Thoracic aorta (tissue), 2 donors: ENCODE measurements around the gene CLBA1. TPM values are rescaled to one million over a fixed set of nuclear protein-coding genes. Genes with fewer than 3 reads are reported as not detected.
"Not testable (repeated sequence)": the region's sequence is repeated elsewhere in the genome, so short reads cannot be mapped to it uniquely, and the experiment has no call there.

Experiments
- ATAC-seq: fragments of 150-250 bp; one replicate; pipeline ENCODE4 v1.8.0; 2017; ENCODE audit warnings: low read depth; ENCODE audit not compliant: insufficient number of reproducible peaks, low FRiP score
- DNase-seq: peaks from one replicate; pipeline ENCODE4 v3.0.0-alpha.2; 2020; ENCODE audit warnings: low spot score
- H3K27ac ChIP-seq, 2 donors: fragments of 200-600 bp; sonication (generic); 1 replicate in 1 of 2; 2 replicates in 1 of 2; pipeline ENCODE4 v1.5.1; 2016; ENCODE audit warnings: mild to moderate bottlenecking in 2 of 2, moderate library complexity in 2 of 2
- H3K27me3 ChIP-seq: fragments of 200-600 bp; sonication (generic); replicated peaks from 2 replicates; pipeline ENCODE4 v1.6.0; 2016; ENCODE audit warnings: mild to moderate bottlenecking; ENCODE audit not compliant: insufficient read depth
- H3K36me3 ChIP-seq: fragments of 200-600 bp; sonication (generic); one replicate; pipeline ENCODE4 v1.5.1; 2016
- H3K4me1 ChIP-seq, 2 donors: fragments of 200-600 bp; sonication (generic); 1 replicate in 1 of 2; 2 replicates in 1 of 2; pipeline versions ENCODE4 v1.5.1 to v1.6.0; 2016; ENCODE audit warnings: low read depth in 2 of 2, mild to moderate bottlenecking in 1 of 2; ENCODE audit not compliant: control insufficient read depth in 1 of 2
- H3K4me3 ChIP-seq: fragments of 200-600 bp; sonication (generic); 2 replicates; pipeline ENCODE4 v1.5.1; 2016; ENCODE audit warnings: mild to moderate bottlenecking
- H3K9me3 ChIP-seq: fragments of 200-600 bp; sonication (generic); 2 replicates; pipeline ENCODE4 v1.5.1; 2016
- total RNA-seq, 2 donors: library from RNA; depleted of rRNA; stranded (reverse); fragments of >200 nt; gene quantifications; one replicate each; pipeline versions ENCODE4 v1.1.0 to v1.2.3, GENCODE V29; 2016
- TF ChIP-seq, protein P1 (sequence below): fragments of 200-600 bp; sonication (generic); IDR thresholded peaks from one replicate; pipeline ENCODE4 v1.5.1; 2019; ENCODE audit warnings: antibody characterized with exemption

CLBA1 gene
- total RNA-seq, 2 donors from 2014 or later = 3.1 to 4.6 TPM

DNA sequence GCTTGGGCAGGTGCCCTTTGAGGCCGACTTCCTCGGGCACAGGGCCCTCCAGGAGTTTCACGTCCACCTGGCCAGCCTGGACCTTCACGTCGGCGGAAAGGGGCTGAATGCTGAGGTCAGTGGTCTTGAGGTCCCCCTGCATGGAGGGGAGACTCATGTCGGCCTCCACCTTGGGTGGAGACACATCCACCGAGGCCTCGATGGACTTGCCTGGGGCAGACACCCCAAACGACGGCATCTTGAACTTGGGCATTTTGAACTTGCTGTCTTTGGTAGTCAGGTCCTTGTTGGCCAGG lies 36.9 kb upstream of the CLBA1 start:
- DNase-seq (no peak), ATAC-seq (no peak)
- TF ChIP-seq, protein P1, sequence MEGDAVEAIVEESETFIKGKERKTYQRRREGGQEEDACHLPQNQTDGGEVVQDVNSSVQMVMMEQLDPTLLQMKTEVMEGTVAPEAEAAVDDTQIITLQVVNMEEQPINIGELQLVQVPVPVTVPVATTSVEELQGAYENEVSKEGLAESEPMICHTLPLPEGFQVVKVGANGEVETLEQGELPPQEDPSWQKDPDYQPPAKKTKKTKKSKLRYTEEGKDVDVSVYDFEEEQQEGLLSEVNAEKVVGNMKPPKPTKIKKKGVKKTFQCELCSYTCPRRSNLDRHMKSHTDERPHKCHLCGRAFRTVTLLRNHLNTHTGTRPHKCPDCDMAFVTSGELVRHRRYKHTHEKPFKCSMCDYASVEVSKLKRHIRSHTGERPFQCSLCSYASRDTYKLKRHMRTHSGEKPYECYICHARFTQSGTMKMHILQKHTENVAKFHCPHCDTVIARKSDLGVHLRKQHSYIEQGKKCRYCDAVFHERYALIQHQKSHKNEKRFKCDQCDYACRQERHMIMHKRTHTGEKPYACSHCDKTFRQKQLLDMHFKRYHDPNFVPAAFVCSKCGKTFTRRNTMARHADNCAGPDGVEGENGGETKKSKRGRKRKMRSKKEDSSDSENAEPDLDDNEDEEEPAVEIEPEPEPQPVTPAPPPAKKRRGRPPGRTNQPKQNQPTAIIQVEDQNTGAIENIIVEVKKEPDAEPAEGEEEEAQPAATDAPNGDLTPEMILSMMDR = no peak
- Histone ChIP-seq H3K4me1 (no peaks in the 10 kb centered on the region), H3K36me3 (no peaks in the 10 kb centered on the region), H3K9me3 (no peaks in the 10 kb centered on the region), H3K4me3 (no peak overlapping the region), H3K27me3 (no peaks in the 10 kb centered on the region), H3K27ac (no peak overlapping the region)

DNA sequence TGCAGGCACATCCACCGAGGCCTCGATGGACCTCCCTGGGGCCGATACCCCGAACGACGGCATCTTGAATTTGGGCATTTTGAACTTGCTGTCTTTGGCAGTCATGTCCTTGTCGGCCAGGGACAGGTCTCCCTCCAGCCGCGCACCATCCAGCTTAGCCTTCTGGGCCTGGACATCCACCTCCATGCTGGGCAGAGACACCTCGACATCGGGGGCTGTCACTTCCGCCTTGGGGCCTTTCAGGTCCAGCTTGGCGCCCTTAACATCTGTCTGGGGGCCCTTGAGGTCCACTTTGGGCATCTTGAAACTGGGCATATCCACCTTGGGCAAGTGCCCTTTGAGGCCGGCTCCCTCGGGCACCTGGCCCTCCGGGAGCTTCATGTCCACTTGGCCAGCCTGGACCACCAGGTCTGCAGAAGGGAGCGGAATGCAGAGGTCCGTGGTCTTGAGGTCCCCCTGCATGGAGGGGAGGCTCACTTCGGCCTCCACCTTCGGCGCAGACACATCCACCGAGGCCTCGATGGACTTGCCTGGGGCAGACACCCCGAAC lies 36.1 kb upstream of the CLBA1 start:
- H3K36me3 ChIP-seq, H3K4me1 ChIP-seq, DNase-seq, H3K9me3 ChIP-seq, ATAC-seq, H3K27ac ChIP-seq, H3K27me3 ChIP-seq, H3K4me3 ChIP-seq: not testable (repeated sequence)

DNA sequence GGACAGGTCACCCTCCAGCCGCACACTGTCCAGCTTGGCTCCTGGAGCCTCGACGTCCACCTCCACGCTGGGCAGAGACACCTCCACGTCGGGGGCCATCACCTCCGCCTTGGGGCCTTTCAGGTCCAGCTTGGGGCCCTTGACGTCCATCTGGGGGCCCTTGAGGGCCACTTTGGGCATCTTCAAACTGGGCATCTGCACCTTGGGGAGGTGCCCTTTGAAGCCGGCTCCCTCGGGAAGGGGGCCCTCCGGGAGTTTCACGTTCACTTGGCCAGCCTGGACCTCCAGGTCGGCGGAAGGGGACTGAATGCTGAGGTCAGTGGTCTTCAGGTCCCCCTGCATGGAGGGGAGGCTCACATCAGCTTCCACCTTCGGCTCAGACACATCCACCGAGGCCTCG lies 35.6 kb upstream of the CLBA1 start:
- Histone ChIP-seq H3K27ac (no peak overlapping the region), H3K9me3 (no peaks in the 10 kb centered on the region), H3K4me3 (no peak overlapping the region), H3K4me1 (no peaks in the 10 kb centered on the region), H3K36me3 (peaks cover 7% of the 10 kb centered on the region), H3K27me3 (no peaks in the 10 kb centered on the region)
- TF ChIP-seq, protein P1 = no peak
- ATAC-seq (no peak), DNase-seq (no peak)

GRCh38 chr14:104950701-104951100 lies 34.9 kb upstream of the CLBA1 start:
- H3K36me3 ChIP-seq, DNase-seq, H3K9me3 ChIP-seq, ATAC-seq, H3K4me3 ChIP-seq, H3K27ac ChIP-seq, H3K27me3 ChIP-seq, H3K4me1 ChIP-seq: not testable (repeated sequence)

DNA sequence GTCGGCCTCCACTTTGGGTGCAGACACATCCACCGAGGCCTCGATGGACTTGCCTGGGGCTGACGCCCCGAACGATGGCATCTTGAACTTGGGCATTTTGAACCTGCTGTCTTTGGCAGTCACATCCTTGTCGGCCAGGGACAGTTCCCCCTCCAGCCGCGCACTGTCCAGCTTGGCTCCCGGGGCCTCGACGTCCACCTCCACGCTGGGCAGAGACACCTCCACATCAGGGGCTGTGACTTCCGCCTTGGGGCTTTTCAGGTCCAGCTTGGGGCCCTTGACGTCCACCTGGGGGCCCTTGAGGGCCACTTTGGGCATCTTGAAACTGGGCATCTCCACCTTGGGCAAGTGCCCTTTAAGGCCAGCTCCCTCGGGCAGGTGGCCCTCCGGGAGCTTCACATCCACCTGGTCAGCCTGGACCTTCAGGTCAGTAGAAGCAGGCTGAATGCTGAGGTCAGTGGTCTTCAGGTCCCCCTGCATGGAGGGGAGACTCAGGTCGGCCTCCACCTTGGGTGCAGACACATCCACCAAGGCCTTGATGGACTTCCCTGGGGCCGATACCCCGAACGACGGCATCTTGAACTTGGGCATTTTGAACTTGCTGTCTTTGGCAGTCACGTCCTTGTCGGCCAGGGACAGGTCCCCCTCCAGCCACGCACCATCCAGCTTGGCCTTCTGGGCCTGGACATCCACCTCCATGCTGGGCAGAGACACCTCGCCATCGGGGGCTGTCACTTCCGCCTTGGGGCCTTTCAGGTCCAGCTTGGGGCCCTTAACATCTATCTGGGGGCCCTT lies 33.5 kb upstream of the CLBA1 start:
- H3K36me3 ChIP-seq = peaks cover 10% of the 10 kb centered on the region
- ATAC-seq = not testable (repeated sequence)

GRCh38 chr14:104953097-104953496 lies 32.5 kb upstream of the CLBA1 start:
- Histone ChIP-seq H3K27me3 (no peaks in the 10 kb centered on the region), H3K27ac (no peak overlapping the region), H3K36me3 (peaks cover 12% of the 10 kb centered on the region), H3K4me3 (no peak overlapping the region), H3K4me1 (no peaks in the 10 kb centered on the region), H3K9me3 (no peaks in the 10 kb centered on the region)
- TF ChIP-seq, protein P1 = no peak
- DNase-seq (no peak), ATAC-seq (no peak)

More for the DNA sequence above, 33.5 kb upstream of the CLBA1 start:
- H3K4me1 ChIP-seq, H3K27ac ChIP-seq, H3K9me3 ChIP-seq, H3K4me3 ChIP-seq, H3K27me3 ChIP-seq, DNase-seq: not testable (repeated sequence)
